AML-193 (cell line): Measurements from ENCODE around the gene LY6G6D.
"Not testable (repeated sequence)": the region's sequence is repeated elsewhere in the genome, so short reads cannot be mapped to it uniquely, and the experiment has no call there.

Experiments used
- DNase-seq, 2 experiments: peaks; one replicate each; lab custom pipeline; 2025; lab: John Stamatoyannopoulos, UW

LY6G6D gene

DNA sequence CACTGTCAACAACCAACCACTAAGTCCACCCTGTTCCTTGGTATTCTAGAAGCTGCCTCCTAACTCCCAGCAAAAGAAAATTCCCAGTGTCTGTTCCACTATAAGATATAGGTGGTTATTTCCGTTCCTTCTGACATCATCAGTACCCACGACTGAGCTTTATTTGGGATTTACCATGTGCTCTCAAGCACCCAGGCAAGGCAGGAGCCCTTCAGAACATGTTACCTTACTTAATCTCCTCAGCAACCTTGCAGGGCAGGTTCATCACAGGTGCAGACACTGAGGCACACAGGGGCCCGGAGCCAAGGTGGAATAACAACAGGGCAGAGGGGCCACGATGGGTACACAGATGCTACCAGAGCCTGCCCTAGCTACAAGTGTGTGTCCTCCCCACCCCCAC lies 22.8 kb upstream of the LY6G6D start:
- DNase-seq = no peak

DNA sequence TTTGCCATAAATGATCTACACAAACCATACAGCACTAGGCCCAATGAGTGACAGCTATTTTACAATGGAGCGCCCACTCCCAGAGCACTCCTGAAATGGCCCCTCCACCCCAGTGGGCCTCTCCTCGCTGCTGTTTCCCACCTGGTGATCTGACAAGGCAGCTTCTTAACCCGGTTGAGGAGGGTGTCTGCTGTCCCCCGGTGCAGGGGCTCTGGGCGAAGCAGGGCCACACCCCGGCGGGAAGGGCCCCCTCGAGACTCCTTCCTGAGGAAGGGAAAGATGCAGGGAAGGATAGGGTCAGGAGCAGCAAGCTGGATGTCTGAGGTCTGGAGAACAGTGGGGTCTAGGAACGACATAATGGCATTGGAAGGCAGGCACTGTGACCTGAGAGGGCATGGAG lies 22.3 kb upstream of the LY6G6D start:
- no peak for DNase-seq

DNA sequence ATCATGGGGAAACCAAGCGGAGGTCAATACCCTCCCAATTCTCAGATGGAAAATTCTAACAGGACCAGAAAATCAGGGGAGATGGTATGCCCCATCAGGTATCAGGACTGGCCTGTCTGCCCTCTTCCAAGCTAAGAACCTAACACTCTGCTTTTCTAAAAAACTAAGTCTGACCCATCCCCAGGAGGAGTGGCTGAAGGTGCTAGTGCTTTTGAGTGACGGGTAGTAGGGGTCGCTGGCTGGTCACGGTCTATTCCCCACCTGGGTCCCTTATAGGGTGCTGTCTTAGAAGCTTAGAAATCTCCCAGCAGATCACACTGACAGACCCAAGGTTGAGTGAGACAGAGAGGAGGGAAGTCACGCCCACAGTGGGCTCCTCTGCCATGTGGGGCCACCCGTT lies 21.6 kb upstream of the LY6G6D start:
- no peak for DNase-seq

DNA sequence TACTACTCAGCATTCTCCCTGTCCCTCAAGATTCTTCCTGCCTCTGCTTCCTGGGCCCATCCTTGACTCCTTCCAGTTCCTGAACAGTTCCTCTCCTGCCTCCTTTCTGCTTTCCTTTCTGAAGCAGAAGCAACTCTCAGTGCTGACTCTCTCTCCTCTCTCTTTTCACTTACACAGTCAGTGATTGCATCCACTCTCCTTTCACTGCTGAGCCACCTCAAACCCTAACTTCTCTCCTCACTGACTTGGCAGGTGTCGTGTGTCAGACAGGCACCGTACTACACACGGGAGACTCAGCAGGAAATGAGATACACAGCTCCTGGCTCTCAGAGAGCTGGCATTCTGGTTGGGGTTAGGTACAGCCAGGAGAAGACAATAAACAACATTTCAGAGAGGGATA lies 17.6 kb upstream of the LY6G6D start:
- no peak for DNase-seq

DNA sequence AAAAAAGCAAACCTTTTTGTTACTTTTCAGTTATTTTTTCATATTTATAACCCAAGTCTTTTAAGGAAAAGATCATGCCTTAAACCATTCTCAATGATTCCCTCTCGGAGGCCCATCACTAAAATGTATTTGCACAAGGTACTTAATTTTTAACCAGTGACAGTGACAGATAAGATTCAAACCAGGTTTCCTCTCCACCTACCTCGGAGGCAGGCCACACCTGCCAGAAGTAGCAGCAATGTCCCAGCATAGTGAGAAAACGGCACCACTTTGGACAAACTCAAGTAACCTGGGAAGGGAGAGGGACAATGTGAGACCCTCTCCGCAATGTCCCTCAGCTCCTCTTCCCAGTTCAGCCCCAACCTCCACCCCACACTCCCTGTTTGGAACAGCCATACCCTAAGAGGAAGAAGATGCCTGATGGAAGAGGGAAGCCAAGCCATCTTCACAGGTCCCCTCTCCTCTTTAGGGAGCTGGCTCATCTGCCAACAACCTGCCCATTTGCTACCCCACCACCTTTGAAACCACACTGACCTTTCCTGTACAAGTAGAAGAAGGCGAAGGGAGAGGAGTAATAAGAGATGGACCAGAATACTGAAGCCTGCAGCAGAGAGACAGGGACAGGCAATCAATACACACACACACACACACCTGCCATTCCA lies 14.3 kb upstream of the LY6G6D start:
- DNase-seq = no peak

DNA sequence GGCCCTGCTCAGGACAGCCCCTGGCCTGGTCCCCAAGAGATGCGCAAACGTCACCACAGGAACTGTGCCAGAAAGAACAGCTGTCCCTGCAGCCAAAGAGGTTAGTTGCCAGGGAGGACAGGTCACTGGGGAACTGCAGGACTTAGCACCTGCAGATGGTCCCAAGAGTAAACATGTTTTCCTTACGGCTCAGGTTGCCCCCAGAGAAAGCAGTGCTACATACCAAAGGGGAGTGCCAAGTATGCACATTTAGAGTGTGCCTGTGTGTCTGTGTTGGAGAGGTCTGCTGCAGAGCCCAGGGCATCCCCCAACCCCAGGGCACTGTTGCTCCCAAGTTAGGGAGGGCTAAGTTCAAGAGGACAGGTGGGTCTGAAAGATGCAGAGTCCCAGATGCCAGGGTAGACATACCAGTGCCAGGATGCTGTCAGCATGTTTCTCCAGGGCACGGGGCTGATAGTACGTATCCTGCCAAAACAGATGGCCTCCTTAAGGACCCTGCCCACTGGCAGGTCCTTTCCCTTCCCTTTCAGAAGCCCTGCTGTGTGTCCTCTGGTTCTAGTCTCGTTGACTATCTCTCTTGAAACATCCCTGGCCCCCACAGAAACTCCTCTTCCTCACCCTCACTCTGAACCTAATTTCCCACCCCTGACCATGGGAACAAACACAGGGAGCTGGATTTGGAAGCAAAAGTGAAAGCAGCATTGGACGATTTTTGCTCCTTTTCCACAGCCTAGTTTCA lies 13.3 kb upstream of the LY6G6D start:
- no peak for DNase-seq

DNA sequence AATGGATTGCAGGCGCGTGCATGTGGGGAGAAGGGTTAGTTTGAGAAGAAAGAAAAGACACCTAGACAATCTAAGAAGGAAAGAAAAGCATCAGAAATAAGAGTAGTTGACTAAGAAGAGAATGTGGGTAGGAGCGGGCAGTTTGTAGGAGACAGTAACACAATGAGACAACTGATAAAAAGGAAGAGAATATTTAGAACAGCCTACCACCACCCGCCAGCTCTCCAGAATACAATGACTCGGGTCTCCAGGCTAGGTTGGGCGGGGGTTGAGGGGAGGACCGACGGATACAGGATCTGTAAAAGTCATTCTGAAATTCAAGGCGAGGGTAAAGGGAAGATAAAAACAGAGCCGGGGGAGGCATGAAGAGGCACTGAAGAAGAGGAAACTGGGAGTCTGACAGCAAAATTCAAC lies 12.7 kb upstream of the LY6G6D start:
- peak in 1 of 2 experiments; percentile 70 for DNase-seq

DNA sequence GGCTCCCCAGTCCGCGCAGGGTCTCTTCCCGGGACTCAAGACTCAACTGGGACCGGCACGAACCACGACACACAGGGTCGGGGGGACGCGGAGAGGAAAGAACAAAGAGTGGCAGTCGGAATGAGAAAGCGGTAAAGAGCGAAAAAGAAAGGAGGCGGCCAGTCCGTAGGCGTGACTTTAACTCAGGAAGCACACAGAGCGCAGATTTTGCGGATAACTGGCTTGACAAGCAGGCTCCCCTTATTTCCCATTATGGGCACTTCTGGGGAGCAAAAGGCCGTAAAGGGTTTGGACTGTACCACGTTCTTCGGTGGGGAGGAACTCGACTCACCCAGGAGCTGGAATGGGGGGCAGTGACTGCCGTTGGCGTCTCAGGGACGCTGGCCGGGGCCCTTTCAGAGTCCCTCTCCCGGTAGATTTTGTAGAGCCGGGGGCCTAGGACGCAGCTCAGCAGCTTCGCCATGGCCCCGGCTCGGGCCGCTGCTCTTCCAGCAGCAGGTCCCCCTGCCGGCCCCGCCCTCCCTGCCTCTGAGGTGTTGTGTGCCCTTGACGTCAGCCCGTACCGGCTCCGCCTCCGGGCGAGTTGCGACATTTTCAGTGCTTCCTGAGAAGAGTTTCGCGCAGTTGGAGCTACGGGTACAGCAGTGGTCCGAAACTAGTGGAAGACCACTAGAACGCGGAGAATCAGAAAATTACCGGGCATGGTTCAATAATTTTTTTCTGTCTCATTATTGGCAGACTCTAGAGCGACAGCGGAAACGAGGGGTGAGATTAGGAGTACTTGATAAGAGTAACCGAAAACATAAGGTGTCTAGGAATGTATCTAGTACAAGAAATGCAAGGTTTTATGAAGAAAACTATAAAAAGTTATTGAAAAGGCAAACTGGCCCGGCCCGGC lies 12.1 kb upstream of the LY6G6D start, which contains the start of gene ABHD16A:
Gene ABHD16A, minus strand, starts transcription at position 506 of the 898 bp plus-strand sequence. Its CDS starts 43 bp downstream, at position 463.
- peak; percentile 99 for DNase-seq

DNA sequence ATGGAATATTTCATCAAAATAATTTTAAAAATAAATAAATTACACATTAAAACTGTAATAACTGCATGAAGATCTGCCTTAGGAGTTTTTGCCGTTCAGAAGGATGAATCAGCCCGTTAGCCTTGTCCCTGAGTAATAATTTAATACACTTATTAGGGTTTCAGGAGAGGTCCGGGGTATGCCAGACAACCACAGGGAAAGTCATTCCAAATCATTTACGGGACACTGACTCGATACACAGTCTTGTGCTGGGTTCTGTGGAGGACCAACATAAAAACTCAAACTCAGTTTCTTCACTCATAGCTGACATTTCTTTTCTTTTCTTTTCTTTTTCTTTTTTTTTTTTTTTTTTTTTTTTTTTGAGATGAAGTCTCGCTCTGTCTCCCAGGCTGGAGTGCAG lies 9.2 kb upstream of the LY6G6D start:
- DNase-seq = no peak

DNA sequence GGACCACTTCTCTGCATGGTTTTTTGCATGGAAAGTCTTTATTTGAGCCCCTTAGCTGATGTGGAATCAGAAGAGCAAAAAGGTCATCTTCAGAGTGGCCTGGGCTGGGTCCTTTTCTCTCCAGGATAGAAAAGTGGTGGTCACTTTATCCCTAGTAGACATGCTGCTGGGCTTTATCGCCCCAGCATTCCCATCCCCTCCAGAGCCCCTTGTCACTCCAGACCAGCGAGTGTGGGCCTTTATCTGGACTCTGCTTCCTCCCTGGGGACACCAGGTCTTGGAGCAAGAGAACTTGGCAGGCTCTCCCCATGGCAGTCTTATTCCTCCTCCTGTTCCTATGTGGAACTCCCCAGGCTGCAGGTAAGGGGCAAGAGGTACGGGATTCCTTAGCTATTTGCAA lies 8.5 kb upstream of the LY6G6D start, which contains the start of gene LY6G6F:
Gene LY6G6F, plus strand, starts transcription at position 268 of the 400 bp plus-strand sequence. Its CDS starts 41 bp downstream, at position 309.
- DNase-seq = no peak

DNA sequence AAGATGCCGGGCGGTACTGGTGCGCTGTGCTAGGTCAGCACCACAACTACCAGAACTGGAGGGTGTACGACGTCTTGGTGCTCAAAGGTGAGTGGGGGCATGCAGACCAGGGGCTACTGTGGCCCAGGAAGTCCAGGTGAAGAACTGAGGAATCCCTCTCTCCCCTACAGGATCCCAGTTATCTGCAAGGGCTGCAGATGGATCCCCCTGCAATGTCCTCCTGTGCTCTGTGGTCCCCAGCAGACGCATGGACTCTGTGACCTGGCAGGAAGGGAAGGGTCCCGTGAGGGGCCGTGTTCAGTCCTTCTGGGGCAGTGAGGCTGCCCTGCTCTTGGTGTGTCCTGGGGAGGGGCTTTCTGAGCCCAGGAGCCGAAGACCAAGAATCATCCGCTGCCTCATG lies 7.4 kb upstream of the LY6G6D start:
- DNase-seq = no peak

DNA sequence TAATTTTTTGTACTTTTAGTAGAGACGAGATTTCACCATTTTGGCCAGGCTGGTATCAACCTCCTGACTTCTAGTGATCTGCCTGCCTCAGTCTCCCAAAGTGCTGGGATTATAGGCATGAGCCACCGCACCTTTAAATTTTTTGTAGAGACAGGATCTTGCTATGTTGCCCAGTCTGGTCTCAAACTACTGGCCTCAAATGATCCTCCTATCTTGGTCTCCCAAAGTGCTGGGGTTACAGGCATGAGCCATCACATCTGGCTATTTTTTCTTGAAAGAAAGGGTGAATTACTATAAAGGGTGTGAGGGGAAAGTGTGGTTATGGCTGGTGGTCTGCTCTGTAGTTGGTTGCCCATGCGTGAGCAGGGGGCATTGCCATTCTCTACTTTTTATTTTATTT lies 6.9 kb upstream of the LY6G6D start:
- no peak for DNase-seq

DNA sequence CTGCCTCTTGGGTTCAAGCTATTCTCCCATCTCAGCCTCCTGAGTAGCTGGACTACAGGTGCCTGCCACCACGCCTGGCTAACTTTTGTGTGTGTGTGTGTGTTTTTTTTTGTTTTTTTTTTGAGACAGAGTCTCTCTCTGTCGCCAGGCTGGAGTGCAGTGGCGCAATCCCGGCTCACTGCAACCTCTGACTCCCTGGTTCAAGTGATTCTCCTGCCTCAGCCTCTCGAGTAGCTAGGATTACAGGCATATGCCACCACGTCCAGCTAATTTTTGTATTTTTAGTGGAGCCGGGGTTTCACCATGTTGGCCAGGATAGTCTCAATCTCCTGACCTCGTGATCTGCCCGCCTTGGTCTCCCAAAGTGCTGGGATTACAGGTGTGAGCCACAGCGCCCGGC lies 6.0 kb upstream of the LY6G6D start:
- not testable (repeated sequence) for DNase-seq

DNA sequence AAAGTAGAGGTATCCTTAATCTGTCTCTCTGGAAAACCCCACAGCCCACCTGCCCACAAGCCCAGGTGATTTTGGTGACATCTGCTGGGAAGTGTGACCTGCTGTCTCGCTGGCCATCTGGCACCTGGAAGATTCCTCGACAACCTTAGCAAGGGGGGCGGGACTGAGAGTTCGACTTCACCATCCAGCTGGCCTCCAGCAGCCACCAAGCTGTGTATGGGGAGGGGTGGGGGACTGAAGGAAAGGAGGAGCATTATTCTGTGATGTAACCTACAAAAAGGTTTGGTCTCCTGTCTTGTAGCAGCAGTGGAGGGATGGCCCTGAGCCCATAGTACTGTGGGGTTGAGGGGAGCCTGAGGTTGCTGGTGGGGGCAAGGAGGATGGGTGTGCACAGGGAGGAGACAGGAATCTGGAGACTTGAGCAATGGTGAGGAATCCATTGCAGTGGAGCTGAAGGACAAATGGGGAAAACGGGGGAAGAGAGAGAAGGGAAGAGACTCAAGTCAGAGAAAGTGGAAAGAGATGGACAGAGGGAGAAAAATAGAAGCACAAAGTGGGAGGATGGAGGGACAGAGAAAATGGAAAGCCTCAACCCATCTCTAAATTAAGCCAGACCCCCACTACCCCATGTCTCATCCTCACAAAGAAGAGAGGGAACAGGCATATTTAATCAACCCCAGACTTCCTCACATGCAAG lies 4.5 kb upstream of the LY6G6D start:
- no peak for DNase-seq

DNA sequence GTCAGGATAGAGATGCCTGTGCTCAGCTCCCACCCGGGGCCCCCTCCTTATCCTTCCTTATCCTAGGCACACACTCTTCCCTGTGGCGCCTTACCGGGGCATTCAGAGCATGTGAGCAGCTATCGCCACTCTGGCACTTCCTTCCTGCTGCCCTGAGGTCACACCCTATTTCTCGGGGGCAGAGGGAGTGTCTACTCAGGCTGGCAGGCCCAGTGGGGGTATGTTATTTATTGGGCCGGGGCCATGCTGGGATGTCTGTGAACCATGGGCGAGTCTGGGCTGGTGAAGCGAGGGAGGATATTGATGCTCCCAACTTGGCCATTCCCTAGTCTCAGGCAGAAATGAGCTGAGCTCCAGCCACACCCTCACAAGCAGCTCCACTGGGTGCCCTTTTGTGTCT lies 3.9 kb upstream of the LY6G6D start:
- DNase-seq = peak; percentile 22 to 31

DNA sequence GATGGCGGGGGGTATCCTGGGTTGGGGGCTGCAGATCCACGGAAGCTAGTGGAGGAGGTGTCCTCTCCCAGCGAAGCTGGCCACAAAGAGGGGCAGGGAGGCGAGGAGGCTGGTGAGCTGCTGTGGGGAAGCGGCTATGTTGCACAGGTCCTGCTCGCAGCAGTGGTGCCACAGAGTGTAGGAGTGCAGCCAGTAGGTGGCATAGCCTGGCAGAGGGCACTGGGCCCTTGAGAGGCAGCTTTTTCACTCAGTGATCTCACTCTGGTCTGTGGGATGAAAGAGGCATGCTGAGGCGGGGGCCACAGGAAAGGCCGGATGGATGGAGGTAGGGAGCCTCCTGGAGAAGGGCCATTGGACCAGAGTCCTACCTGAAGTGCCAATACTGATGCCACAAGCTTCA lies 2.9 kb upstream of the LY6G6D start:
- peak; percentile 40 to 48 for DNase-seq

DNA sequence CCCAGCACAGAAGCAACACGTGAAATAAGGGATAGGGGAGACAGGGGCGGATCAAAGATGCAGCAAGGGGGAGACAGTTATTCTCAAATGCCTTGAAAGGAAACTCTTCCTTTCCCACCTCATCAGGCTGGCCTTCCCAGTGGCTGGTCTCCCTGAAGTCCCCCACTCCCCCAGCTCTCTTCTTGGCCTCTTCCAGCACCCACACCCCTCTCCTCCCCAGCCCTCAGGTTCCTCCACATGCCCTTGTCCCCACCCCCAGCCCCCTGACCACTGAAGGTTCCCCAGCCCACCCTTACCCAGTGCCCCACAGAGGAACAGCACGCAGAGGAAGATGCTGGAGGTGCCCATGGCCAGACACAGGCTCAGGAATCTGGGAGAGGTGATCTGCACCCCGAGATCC lies 1.7 kb upstream of the LY6G6D start:
- DNase-seq = no peak

DNA sequence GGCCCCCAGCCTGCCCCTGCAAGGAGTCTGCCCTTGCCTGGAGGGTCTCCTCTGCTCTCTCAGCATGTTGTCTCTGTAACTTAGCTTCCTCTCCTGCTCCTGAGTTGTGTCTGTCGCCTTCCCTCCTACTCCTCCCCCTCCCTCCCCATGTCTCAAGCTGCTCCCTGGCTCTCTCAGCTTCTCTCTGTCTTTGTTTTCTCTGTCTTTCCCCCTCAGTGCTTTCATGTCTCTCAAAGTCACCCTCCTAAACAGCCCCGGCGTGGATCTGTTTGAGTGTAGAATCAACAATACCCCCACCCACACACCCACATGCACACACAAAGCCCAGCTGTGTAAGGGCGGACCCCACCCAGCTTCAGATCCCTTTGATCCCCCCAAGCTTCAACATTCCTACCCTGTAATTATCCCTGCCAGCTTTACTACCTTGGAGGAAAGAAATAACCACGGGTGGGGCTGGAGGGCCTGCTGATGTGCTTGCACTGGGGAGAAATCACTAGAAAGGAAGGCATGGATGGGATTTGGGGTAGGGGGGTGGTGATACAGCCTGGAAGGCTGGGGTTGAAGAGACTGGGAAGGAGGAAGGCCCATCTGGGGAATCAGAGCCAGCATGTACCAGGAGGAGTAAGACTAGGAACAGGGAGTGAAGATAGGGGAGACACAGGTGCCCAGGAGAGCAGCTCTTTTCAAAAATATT lies 1.0 kb upstream of the LY6G6D start:
- no peak for DNase-seq

DNA sequence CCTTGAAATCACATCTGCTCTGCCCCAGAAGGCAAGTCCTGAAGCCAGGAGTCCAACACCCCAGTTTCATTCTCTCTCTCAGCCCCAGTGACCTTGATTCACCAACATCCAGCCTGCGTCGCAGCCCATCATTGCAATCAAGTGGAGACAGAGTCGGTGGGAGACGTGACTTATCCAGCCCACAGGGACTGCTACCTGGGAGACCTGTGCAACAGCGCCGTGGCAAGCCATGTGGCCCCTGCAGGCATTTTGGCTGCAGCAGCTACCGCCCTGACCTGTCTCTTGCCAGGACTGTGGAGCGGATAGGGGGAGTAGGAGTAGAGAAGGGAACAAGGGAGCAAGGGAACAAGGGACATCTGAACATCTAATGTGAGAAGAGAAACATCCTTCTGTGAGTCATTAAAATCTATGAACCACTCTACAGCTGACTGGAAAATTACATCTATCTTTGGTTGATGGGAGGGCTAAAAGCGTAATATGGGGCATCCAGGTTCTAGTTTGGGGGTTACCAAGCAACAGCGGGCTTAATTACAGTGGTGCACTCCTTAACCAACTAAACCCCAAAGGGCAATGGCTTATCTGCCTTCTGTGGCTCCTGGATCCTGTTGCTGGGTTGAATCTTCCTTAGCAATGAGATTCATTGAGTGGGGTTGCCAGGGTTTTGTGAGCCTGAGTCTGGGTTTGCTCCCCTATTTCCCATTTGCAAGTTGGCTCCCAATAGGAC lies 2.5 kb downstream of the LY6G6D start:
- no peak for DNase-seq

DNA sequence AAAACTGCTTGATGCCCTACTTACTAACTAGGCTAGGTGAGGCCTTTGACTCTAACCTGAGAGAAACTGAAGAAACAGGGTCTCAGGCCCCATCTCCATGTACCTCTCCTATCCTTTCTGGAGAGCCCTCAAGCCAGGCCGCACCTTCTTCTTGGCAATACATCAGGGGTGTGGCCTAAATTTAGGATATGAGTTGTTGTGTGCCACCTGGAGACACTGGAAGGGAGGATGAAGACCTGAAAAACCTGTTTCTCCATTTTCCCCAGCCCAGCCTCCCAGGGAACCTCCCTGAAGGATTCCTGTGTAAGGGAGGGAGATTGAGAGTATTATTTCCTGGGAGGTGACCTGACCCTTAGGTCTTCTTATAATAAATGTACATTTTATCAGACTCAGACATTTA lies 3.1 kb downstream of the LY6G6D start:
- no peak for DNase-seq

DNA sequence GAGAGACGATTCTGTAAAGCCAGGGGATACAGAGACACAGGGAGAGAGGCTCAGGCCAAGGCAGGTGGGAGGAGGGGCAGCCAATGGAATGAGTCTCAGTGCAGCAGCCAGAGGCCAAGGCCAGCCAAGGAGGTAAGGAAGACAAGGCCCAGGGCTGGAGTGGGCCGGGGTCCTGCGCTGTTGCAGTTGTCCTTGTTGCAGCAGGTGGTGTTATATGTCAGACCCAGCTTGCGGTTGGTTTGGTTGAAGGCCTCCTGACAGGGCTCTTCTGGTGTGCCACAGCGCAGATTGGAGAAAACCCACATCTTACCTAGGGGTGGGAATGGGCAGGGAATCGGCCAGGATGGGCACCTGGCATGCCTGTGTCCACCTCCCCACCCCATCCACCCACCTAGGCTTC lies 3.9 kb downstream of the LY6G6D start:
- no peak for DNase-seq
